ENCODE data around the gene ITIH4.

The ITIH4 gene

DNA sequence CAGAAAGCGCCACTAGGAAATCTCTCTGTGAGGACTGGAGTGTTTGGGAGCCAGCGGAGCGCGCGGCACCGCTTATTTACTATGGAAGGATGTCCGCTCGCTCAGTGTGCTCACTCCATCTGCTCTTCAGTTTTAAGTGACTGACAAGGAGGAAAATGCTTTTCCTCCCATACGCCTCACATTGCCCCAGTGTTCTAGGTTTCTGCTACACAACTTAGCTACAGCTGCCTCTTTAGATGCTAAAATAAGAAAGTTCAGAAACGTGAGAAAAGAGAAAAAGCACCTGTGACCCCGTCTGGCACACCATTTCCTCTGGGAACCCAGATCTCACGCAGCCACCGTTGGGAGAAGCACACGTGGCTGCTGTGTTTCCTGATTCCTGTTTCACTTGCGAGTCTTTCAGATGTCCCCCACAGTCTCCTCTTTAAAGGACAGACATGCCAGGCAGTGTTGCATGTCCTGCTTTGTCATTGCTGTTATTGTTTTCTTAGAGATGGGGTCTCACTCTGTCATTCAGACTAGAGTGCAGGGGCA is 16.0 kb upstream of the ITIH4 start:
- no peaks in the 10 kb centered on the region for H3K9me3 ChIP-seq (ENCODE audit: control insufficient read depth, insufficient read depth, low read depth, low read length)
- CTCF ChIA-PET = interaction anchor here (0.6 to 1.0 kb wide), 2 partner anchors 225 to 226 kb away, joined by 4 read pairs; no protein-coding TSS in a partner anchor
- no peak overlapping the region for H3K4me3 ChIP-seq (ENCODE audit: low read depth, low read length)
- H3K4me1 ChIP-seq (ENCODE audit: control insufficient read depth, insufficient read depth, low read length) = no peaks in the 10 kb centered on the region
- no peak overlapping the region for H3K27ac ChIP-seq (ENCODE audit: extremely low read depth, low read depth, low read length)
- POLR2A ChIA-PET = interaction anchor here (0.7 kb wide), 1 partner anchor 1494 kb away, joined by 3 read pairs; no protein-coding TSS in a partner anchor
- H3K36me3 ChIP-seq (ENCODE audit: control insufficient read depth in 2 of 2, insufficient read depth in 1 of 2, low read length in 2 of 2) = peaks cover 0 to 54% of the 10 kb centered on the region in 2 experiments; a peak in 2 of 3 replicates
- TF ChIP-seq ZNF157 (tag by site-specific recombination; IDR thresholded peaks at IDR 0.05) (no peak), ZNF2 (tag by site-specific recombination; IDR thresholded peaks at IDR 0.05) (no peak), ZNF302 (tag by site-specific recombination; IDR thresholded peaks at IDR 0.05; ENCODE audit: low read depth) (no peak), ZNF23 (tag by site-specific recombination; IDR thresholded peaks at IDR 0.05; ENCODE audit: borderline replicate concordance) (no peak), KLF16 (tag by site-specific recombination; IDR thresholded peaks at IDR 0.05) (no peak), ZBTB1 (tag by site-specific recombination; IDR thresholded peaks at IDR 0.05) (no peak), ZNF169 (tag by site-specific recombination; IDR thresholded peaks at IDR 0.05) (no peak), OSR2 (tag by site-specific recombination; IDR thresholded peaks at IDR 0.05) (no peak), ZNF423 (tag by site-specific recombination; IDR thresholded peaks at IDR 0.05) (no peak), FEZF1 (tag by site-specific recombination; IDR thresholded peaks at IDR 0.05) (no peak), ZNF610 (tag by site-specific recombination; IDR thresholded peaks at IDR 0.05; ENCODE audit: borderline replicate concordance) (no peak), CTCF (tag by site-specific recombination; IDR thresholded peaks at IDR 0.05) (no peak), ZIC2 (tag by site-specific recombination; IDR thresholded peaks at IDR 0.05) (no peak), ZNF175 (tag by site-specific recombination; IDR thresholded peaks at IDR 0.05) (no peak), ZNF18 (tag by site-specific recombination; IDR thresholded peaks at IDR 0.05) (no peak), ZNF433 (tag by site-specific recombination; IDR thresholded peaks at IDR 0.05; ENCODE audit: low read depth) (no peak), ZSCAN4 (tag by site-specific recombination; IDR thresholded peaks at IDR 0.05) (no peak)
- TF ChIP-seq, protein P1, sequence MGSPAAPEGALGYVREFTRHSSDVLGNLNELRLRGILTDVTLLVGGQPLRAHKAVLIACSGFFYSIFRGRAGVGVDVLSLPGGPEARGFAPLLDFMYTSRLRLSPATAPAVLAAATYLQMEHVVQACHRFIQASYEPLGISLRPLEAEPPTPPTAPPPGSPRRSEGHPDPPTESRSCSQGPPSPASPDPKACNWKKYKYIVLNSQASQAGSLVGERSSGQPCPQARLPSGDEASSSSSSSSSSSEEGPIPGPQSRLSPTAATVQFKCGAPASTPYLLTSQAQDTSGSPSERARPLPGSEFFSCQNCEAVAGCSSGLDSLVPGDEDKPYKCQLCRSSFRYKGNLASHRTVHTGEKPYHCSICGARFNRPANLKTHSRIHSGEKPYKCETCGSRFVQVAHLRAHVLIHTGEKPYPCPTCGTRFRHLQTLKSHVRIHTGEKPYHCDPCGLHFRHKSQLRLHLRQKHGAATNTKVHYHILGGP (tag by site-specific recombination; IDR thresholded peaks at IDR 0.05) = no peak

DNA sequence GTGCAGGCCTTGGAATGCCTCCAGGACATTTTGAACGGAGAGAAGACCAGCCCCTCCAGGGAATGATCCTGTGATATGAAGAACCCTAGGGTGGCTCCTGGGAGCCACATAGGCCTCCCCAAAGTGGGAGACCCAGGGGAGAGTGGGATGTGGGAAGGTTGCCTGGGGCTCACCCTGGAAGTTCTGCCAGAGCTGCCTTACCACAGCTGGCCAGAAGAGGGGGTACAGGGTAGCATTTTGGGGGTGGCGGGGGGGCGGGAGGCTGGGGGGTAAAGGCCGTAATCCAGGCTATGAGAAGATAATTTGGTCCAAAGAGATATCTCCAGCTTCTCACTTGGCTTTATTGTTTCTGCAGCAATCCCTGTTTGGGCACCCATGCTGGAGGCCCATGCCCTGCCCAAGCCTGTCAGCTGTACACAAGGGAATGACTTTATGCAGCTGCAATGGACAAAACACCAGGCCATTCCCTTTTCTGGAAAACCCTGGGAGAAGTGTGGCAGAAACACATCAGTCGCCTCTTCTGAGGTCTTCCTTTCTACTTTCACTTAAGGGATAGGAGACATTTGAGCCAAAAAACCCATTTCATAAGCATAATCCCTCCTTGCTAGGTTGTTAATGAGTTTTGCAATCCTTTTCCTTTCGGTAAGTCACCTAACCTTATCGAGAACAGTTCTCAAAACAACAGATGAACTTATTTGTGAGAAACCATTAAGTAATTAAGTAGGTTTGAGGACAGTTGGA is 15.4 kb upstream of the ITIH4 start:
- CTCF ChIA-PET = interaction anchor here (0.5 to 1.0 kb wide), 5 partner anchors 27 to 235 kb away, joined by 3 to 4 read pairs (median 4); no protein-coding TSS in a partner anchor
- no peak overlapping the region for H3K27ac ChIP-seq (ENCODE audit: extremely low read depth, low read depth, low read length)
- no peak overlapping the region for H3K4me3 ChIP-seq (ENCODE audit: low read depth, low read length)
- H3K36me3 ChIP-seq (ENCODE audit: control insufficient read depth in 2 of 2, insufficient read depth in 1 of 2, low read length in 2 of 2) = peaks cover 0 to 54% of the 10 kb centered on the region in 2 experiments; a peak in 2 of 3 replicates
- no peak for TF ChIP-seq WT1 (tag by site-specific recombination; IDR thresholded peaks at IDR 0.05)
- TF ChIP-seq, protein P2, sequence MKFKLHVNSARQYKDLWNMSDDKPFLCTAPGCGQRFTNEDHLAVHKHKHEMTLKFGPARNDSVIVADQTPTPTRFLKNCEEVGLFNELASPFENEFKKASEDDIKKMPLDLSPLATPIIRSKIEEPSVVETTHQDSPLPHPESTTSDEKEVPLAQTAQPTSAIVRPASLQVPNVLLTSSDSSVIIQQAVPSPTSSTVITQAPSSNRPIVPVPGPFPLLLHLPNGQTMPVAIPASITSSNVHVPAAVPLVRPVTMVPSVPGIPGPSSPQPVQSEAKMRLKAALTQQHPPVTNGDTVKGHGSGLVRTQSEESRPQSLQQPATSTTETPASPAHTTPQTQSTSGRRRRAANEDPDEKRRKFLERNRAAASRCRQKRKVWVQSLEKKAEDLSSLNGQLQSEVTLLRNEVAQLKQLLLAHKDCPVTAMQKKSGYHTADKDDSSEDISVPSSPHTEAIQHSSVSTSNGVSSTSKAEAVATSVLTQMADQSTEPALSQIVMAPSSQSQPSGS (tag by site-specific recombination; IDR thresholded peaks at IDR 0.05; ENCODE audit: low read depth) = no peak
- no peak for TF ChIP-seq HOXA7 (CRISPR knock-in tag; IDR thresholded peaks at IDR 0.05; ENCODE audit: borderline replicate concordance)
- TF ChIP-seq ZNF571 (tag by site-specific recombination; IDR thresholded peaks at IDR 0.05) = no peak
- TF ChIP-seq ZNF48 (tag by site-specific recombination; IDR thresholded peaks at IDR 0.05) = no peak
- TF ChIP-seq ZNF843 (tag by site-specific recombination; IDR thresholded peaks at IDR 0.05) = no peak
- no peaks in the 10 kb centered on the region for H3K9me3 ChIP-seq (ENCODE audit: control insufficient read depth, insufficient read depth, low read depth, low read length)
- POLR2A ChIA-PET = no interaction called here
- H3K4me1 ChIP-seq (ENCODE audit: control insufficient read depth, insufficient read depth, low read length) = no peaks in the 10 kb centered on the region

All from HEK293 (cell line).